Cardiac fibroblast (primary cell): ENCODE measurements around the gene THSD7A.

ENCODE experiments used
- DNase-seq, 2 donors: peaks; one replicate each; pipeline versions ENCODE4 v3.0.0 to v3.0.0-alpha.2; 2010; ENCODE audit warnings: low read depth in 2 of 2
- H3K4me3 ChIP-seq, 2 donors: replicated peaks in 1 of 2; 1 replicate in 1 of 2; 2 replicates in 1 of 2; pipeline ENCODE4 v1.5.1; 2011; ENCODE audit warnings: low read depth in 2 of 2, low read length in 2 of 2, mild to moderate bottlenecking in 2 of 2, moderate library complexity in 1 of 2
- CTCF ChIP-seq: IDR thresholded peaks from one replicate; pipeline ENCODE4 v1.5.1; 2011; ENCODE audit warnings: low read depth, mild to moderate bottlenecking, low read length, inconsistent platforms

Gene THSD7A

GRCh38 chr7:11716185-11716584, 115.8 kb downstream of the THSD7A start:
- no peak overlapping the region for H3K4me3 ChIP-seq
- no peak for TF ChIP-seq CTCF
- peak; percentile 87 to 88 for DNase-seq

- no peak for TF ChIP-seq CTCF
- no peak overlapping the region for H3K4me3 ChIP-seq
- DNase-seq = no peak
Observed at GRCh38 chr7:11714676-11715075, 117.3 kb downstream of the THSD7A start.

- no peak overlapping the region for H3K4me3 ChIP-seq
- no peak for DNase-seq
- TF ChIP-seq CTCF = no peak
Observed at GRCh38 chr7:11714205-11714604, 117.8 kb downstream of the THSD7A start.

- DNase-seq = no peak
- TF ChIP-seq CTCF = no peak
- H3K4me3 ChIP-seq = no peak overlapping the region
Observed at GRCh38 chr7:11713352-11713751, 118.6 kb downstream of the THSD7A start.

- DNase-seq = no peak
- TF ChIP-seq CTCF = no peak
- H3K4me3 ChIP-seq = no peak overlapping the region
Observed at GRCh38 chr7:11710377-11710776, 121.6 kb downstream of the THSD7A start.

- H3K4me3 ChIP-seq = no peak overlapping the region
- TF ChIP-seq CTCF = no peak
- no peak for DNase-seq
Observed at GRCh38 chr7:11709196-11709595, 122.8 kb downstream of the THSD7A start.

- peak in 1 of 2 donors; percentile 45 for DNase-seq
- TF ChIP-seq CTCF = no peak
- H3K4me3 ChIP-seq = no peak overlapping the region
Observed at GRCh38 chr7:11707606-11708193, 124.3 kb downstream of the THSD7A start.
